Duodenal mucosa (tissue), 2 donors: Measurements from ENCODE around the gene SGF29.
"Not testable (repeated sequence)": the region's sequence is repeated elsewhere in the genome, so short reads cannot be mapped to it uniquely, and the experiment has no call there.

Experiments
- H3K27ac ChIP-seq: one replicate; pipeline ENCODE4 v1.7.0; 2013; ENCODE audit warnings: low read depth, low read length
- H3K27me3 ChIP-seq, 2 donors: one replicate each; pipeline ENCODE4 v1.7.0; 2013; ENCODE audit warnings: low read length in 2 of 2, control low read depth in 1 of 2; ENCODE audit not compliant: insufficient read depth in 2 of 2, control insufficient read depth in 1 of 2
- H3K36me3 ChIP-seq, 2 donors: one replicate each; pipeline ENCODE4 v1.7.0; 2013; ENCODE audit warnings: low read length in 2 of 2, control low read depth in 1 of 2; ENCODE audit not compliant: insufficient read depth in 2 of 2, control insufficient read depth in 1 of 2
- H3K4me1 ChIP-seq, 2 donors: one replicate each; pipeline ENCODE4 v1.7.0; 2013; ENCODE audit warnings: low read length in 2 of 2, control low read depth in 1 of 2; ENCODE audit not compliant: insufficient read depth in 2 of 2, control insufficient read depth in 1 of 2
- H3K4me3 ChIP-seq, 2 donors: one replicate each; pipeline ENCODE4 v1.7.0; 2013; ENCODE audit warnings: low read length in 2 of 2, low read depth in 1 of 2
- H3K9ac ChIP-seq, 2 donors: one replicate each; pipeline ENCODE4 v1.7.0; 2013; ENCODE audit warnings: low read length in 2 of 2, low read depth in 1 of 2
- H3K9me3 ChIP-seq, 2 donors: one replicate each; pipeline ENCODE4 v1.7.0; 2013; ENCODE audit warnings: low read length in 2 of 2, control low read depth in 1 of 2; ENCODE audit not compliant: control insufficient read depth in 1 of 2

SGF29 gene

GRCh38 chr16:28596115-28596630, 42.5 kb downstream of the SGF29 start:
- Histone ChIP-seq H3K9me3 (no peaks in the 10 kb centered on the region), H3K27me3 (no peaks in the 10 kb centered on the region), H3K9ac (peak overlapping the region; percentile 39 to 51), H3K4me3 (peak overlapping the region; percentile 44 to 58), H3K27ac (no peak overlapping the region), H3K4me1 (peaks cover 10 to 15% of the 10 kb centered on the region in 2 donors), H3K36me3 (peaks cover 11 to 20% of the 10 kb centered on the region in 2 donors)

GRCh38 chr16:28596840-28597691, 43.3 kb downstream of the SGF29 start, which contains the start of gene SULT1A2:
SULT1A2 (minus strand) TSS chr16:28597050; CDS start chr16:28595930, 1,120 bp downstream.
- peak within 1 kb of the TSS; percentile 66 for H3K27ac ChIP-seq
- H3K9me3 ChIP-seq, result no peaks in the 10 kb centered on the region
- peaks cover 10 to 15% of the 10 kb centered on the region in 2 donors for H3K4me1 ChIP-seq
- H3K4me3 ChIP-seq, result peak within 1 kb of the TSS; percentile 44 to 58
- peak within 1 kb of the TSS; percentile 39 to 51 for H3K9ac ChIP-seq
- H3K27me3 ChIP-seq, result no peaks in the 10 kb centered on the region
- H3K36me3 ChIP-seq, result peaks cover 5 to 11% of the 10 kb centered on the region in 2 donors

- H3K27me3 ChIP-seq, result no peaks in the 10 kb centered on the region
- peaks cover 10 to 15% of the 10 kb centered on the region in 2 donors for H3K4me1 ChIP-seq
- H3K9me3 ChIP-seq, result no peaks in the 10 kb centered on the region
- peak overlapping the region; percentile 66 for H3K27ac ChIP-seq
- H3K4me3 ChIP-seq, result peak overlapping the region in 1 of 2 donors; percentile 15
- peaks cover 0 to 7% of the 10 kb centered on the region in 2 donors for H3K36me3 ChIP-seq
- H3K9ac ChIP-seq, result peak overlapping the region in 1 of 2 donors; percentile 18
Observed at GRCh38 chr16:28597692-28598261, 44.1 kb downstream of the SGF29 start.

- not testable (repeated sequence) for H3K9ac ChIP-seq, H3K4me3 ChIP-seq, H3K36me3 ChIP-seq, H3K27ac ChIP-seq, H3K9me3 ChIP-seq, H3K27me3 ChIP-seq
- peaks cover 10 to 15% of the 10 kb centered on the region in 2 donors for H3K4me1 ChIP-seq
Observed at GRCh38 chr16:28599377-28600285, 45.9 kb downstream of the SGF29 start.

- not testable (repeated sequence) for H3K9ac ChIP-seq, H3K9me3 ChIP-seq, H3K27ac ChIP-seq, H3K36me3 ChIP-seq, H3K27me3 ChIP-seq, H3K4me3 ChIP-seq
- H3K4me1 ChIP-seq, result peaks cover 10 to 15% of the 10 kb centered on the region in 2 donors
Observed at GRCh38 chr16:28600965-28601364, 47.2 kb downstream of the SGF29 start.

DNA sequence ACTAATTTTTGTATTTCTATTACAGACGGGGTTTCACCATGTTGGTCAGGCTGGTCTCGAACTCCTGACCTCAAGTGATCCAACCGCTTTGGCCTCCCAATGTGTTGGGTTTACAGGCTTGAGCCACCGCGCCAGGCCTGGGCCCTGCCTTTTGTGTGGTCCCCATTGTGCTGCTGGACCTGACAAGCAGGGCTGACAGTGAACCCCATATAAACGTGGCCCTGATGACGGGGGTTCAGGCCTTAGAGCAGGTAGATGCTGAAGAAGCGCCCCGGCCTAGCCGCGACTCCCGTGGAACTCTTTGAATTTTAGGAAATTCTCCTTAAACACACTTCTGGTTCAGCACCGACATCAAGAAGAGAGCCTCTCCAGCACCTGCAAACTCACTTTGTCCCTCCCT, 47.9 kb downstream of the SGF29 start:
- H3K9me3 ChIP-seq, H3K27ac ChIP-seq, H3K9ac ChIP-seq, H3K27me3 ChIP-seq, H3K4me3 ChIP-seq, H3K36me3 ChIP-seq: not testable (repeated sequence)
- H3K4me1 ChIP-seq, result peaks cover 10 to 15% of the 10 kb centered on the region in 2 donors

DNA sequence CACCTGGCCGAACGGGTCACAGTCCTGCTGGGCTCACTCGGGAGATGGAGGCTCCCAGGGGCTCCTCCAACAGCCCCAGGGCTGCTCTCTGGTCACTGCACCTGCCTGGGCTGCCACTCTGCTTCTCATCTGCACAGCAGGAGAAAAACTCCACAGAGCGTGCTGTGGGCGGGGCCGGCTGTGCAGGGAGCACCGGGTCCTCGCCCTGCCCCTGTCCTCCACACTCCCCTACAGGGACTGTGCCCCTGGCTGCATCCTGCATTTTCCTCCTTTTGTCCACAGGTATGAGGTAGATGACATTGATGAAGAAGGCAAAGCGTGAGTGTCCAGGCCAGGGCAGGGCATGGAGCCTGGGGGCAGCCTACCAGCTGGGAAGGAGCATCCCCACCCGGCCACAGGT, 48.3 kb downstream of the SGF29 start:
- peaks cover 8 to 13% of the 10 kb centered on the region in 2 donors for H3K4me1 ChIP-seq
- not testable (repeated sequence) for H3K36me3 ChIP-seq, H3K9ac ChIP-seq, H3K9me3 ChIP-seq, H3K27ac ChIP-seq, H3K4me3 ChIP-seq, H3K27me3 ChIP-seq

GRCh38 chr16:28602529-28602928, 48.8 kb downstream of the SGF29 start:
- Histone ChIP-seq H3K9ac (no peak overlapping the region), H3K27me3 (no peaks in the 10 kb centered on the region), H3K36me3 (peaks cover 0 to 11% of the 10 kb centered on the region in 2 donors), H3K9me3 (no peaks in the 10 kb centered on the region), H3K4me1 (peaks cover 4 to 8% of the 10 kb centered on the region in 2 donors), H3K27ac (no peak overlapping the region), H3K4me3 (no peak overlapping the region)

GRCh38 chr16:28603381-28604185, 49.9 kb downstream of the SGF29 start:
- Histone ChIP-seq H3K9ac (no peak overlapping the region), H3K27ac (no peak overlapping the region), H3K9me3 (no peaks in the 10 kb centered on the region), H3K4me1 (no peaks in the 10 kb centered on the region), H3K4me3 (no peak overlapping the region), H3K36me3 (peaks cover 0 to 11% of the 10 kb centered on the region in 2 donors), H3K27me3 (no peaks in the 10 kb centered on the region)
